Hepatocyte (in vitro differentiated cells): ENCODE measurements around the gene AHCYL2. TPM values are rescaled to one million over a fixed set of nuclear protein-coding genes. Genes with fewer than 3 reads are reported as not detected.

Experiments
- DNase-seq: peaks from one replicate; pipeline ENCODE4 v3.0.0-alpha.2; 2016; ENCODE audit warnings: low spot score
- H2AFZ ChIP-seq: fragments of 200-600 bp; sonication (generic); 2 replicates; pipeline ENCODE4 v1.6.0; 2016; ENCODE audit warnings: antibody characterized with exemption, mild to moderate bottlenecking
- H3K27ac ChIP-seq: fragments of 200-600 bp; sonication (generic); 2 replicates; pipeline ENCODE4 v1.5.1; 2016; ENCODE audit warnings: mild to moderate bottlenecking
- H3K27me3 ChIP-seq: fragments of 200-600 bp; sonication (generic); 2 replicates; pipeline ENCODE4 v1.6.1; 2016
- H3K36me3 ChIP-seq: fragments of 200-600 bp; sonication (generic); replicated peaks from 2 replicates; pipeline ENCODE4 v1.5.1; 2016; ENCODE audit warnings: low read depth; ENCODE audit not compliant: insufficient read depth
- H3K4me1 ChIP-seq: fragments of 200-600 bp; sonication (generic); 2 replicates; pipeline ENCODE4 v1.5.1; 2016; ENCODE audit warnings: mild to moderate bottlenecking, moderate library complexity; ENCODE audit not compliant: insufficient read depth
- H3K4me2 ChIP-seq: fragments of 200-600 bp; sonication (generic); 2 replicates; pipeline ENCODE4 v1.6.0; 2016
- H3K4me3 ChIP-seq: fragments of 200-600 bp; sonication (generic); 2 replicates; pipeline ENCODE4 v1.5.1; 2016; ENCODE audit warnings: mild to moderate bottlenecking
- H3K79me2 ChIP-seq: fragments of 200-600 bp; sonication (generic); 2 replicates; pipeline ENCODE4 v1.6.0; 2017; ENCODE audit warnings: mild to moderate bottlenecking
- H3K9me2 ChIP-seq: fragments of 200-600 bp; sonication (generic); replicated peaks from 2 replicates; pipeline ENCODE4 v1.6.0; 2017; ENCODE audit warnings: mild to moderate bottlenecking; ENCODE audit not compliant: insufficient read depth
- H3K9me3 ChIP-seq: fragments of 200-600 bp; sonication (generic); 2 replicates; pipeline ENCODE4 v1.5.1; 2016; ENCODE audit warnings: low read depth, mild to moderate bottlenecking
- H4K20me1 ChIP-seq: fragments of 200-600 bp; sonication (generic); 2 replicates; pipeline ENCODE4 v1.6.0; 2016; ENCODE audit warnings: mild to moderate bottlenecking; ENCODE audit not compliant: insufficient read depth, poor library complexity, severe bottlenecking
- EZH2 ChIP-seq: fragments of 200-600 bp; sonication (generic); IDR thresholded peaks from 2 replicates; pipeline ENCODE4 v1.6.1; 2016; ENCODE audit warnings: antibody characterized with exemption, mild to moderate bottlenecking, borderline replicate concordance
- EZH2phosphoT487 ChIP-seq: fragments of 200-600 bp; sonication (generic); IDR thresholded peaks from one replicate; pipeline ENCODE4 v1.6.1; 2018; ENCODE audit warnings: antibody characterized with exemption, mild to moderate bottlenecking, low read depth, moderate library complexity; ENCODE audit not compliant: unreplicated experiment, severe bottlenecking
- WGBS: methylation state at CpG from one replicate; pipeline ENCODE4 v1.1.6; 2016; ENCODE audit warnings: low lambda C conversion rate; ENCODE audit errors: missing lambda C conversion rate; 5-methylcytosine and 5-hydroxymethylcytosine counted together
- polyA plus RNA-seq: library from polyadenylated mRNA; unstranded; fragments of >200 nt; fragmentation: Nextera tagmentation; extraction: Ambion mirVana; gene quantifications from 2 replicates; pipeline ENCODE4 v1.2.1, GENCODE V29; 2016
- total RNA-seq: library from RNA; depleted of rRNA; stranded (reverse); fragments of >200 nt; gene quantifications from 2 replicates; pipeline ENCODE4 v1.2.3, GENCODE V29; 2014
- TF ChIP-seq, protein P1 (sequence below): fragments of 200-600 bp; sonication (generic); IDR thresholded peaks from 2 replicates; pipeline ENCODE4 v1.5.1; 2016; ENCODE audit warnings: antibody characterized with exemption, mild to moderate bottlenecking; ENCODE audit not compliant: poor library complexity

AHCYL2 gene
- total and polyA plus RNA-seq, 2 experiments from 2014 or later, result 13.7 to 20.0 TPM

DNA sequence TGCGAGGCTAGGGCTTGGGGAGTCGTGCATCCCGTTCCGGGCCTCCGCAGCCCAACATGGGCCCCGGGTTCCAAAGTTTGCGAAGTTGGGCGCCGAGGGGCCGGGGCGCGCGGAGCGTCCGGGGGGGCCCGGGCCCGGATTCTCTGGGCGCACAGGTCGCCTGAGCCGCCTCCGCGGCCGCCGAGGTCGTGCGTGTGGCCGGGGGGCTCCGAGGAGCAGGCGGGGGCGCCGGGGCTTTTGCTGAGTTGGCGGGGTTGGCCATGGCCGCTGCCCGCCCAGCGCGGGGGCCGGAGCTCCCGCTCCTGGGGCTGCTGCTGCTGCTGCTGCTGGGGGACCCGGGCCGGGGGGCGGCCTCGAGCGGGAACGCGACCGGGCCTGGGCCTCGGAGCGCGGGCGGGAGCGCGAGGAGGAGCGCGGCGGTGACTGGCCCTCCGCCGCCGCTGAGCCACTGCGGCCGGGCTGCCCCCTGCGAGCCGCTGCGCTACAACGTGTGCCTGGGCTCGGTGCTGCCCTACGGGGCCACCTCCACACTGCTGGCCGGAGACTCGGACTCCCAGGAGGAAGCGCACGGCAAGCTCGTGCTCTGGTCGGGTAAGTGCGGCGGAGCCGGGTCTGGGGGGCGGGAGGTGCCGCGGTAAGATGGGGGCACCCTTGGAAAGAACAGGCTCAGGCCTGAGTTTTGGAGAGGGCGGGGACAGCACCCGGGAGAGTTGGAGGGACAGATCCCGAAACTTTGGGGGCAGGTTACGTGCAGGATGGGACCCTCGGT lies 35.8 kb upstream of the AHCYL2 start:
- peak overlapping the region; percentile 97 for H3K4me2 ChIP-seq
- peak; percentile 60 for DNase-seq
- no peaks in the 10 kb centered on the region for H3K36me3 ChIP-seq
- H4K20me1 ChIP-seq, result peaks cover 39% of the 10 kb centered on the region
- H3K9me3 ChIP-seq, result no peaks in the 10 kb centered on the region
- no peaks in the 10 kb centered on the region for H3K9me2 ChIP-seq
- H3K4me1 ChIP-seq, result peaks cover 19% of the 10 kb centered on the region
- peak overlapping the region; percentile 91 for H3K4me3 ChIP-seq
- H2AFZ ChIP-seq, result peak overlapping the region; percentile 75
- no peaks in the 10 kb centered on the region for H3K27me3 ChIP-seq
- H3K27ac ChIP-seq, result peak overlapping the region; percentile 91
- H3K79me2 ChIP-seq, result peaks cover 53% of the 10 kb centered on the region
- WGBS, result 1% methylated on average over 27 of the region's 83 CpGs
- TF ChIP-seq, protein P1, sequence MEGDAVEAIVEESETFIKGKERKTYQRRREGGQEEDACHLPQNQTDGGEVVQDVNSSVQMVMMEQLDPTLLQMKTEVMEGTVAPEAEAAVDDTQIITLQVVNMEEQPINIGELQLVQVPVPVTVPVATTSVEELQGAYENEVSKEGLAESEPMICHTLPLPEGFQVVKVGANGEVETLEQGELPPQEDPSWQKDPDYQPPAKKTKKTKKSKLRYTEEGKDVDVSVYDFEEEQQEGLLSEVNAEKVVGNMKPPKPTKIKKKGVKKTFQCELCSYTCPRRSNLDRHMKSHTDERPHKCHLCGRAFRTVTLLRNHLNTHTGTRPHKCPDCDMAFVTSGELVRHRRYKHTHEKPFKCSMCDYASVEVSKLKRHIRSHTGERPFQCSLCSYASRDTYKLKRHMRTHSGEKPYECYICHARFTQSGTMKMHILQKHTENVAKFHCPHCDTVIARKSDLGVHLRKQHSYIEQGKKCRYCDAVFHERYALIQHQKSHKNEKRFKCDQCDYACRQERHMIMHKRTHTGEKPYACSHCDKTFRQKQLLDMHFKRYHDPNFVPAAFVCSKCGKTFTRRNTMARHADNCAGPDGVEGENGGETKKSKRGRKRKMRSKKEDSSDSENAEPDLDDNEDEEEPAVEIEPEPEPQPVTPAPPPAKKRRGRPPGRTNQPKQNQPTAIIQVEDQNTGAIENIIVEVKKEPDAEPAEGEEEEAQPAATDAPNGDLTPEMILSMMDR, result no peak
- TF ChIP-seq EZH2phosphoT487, result no peak

DNA sequence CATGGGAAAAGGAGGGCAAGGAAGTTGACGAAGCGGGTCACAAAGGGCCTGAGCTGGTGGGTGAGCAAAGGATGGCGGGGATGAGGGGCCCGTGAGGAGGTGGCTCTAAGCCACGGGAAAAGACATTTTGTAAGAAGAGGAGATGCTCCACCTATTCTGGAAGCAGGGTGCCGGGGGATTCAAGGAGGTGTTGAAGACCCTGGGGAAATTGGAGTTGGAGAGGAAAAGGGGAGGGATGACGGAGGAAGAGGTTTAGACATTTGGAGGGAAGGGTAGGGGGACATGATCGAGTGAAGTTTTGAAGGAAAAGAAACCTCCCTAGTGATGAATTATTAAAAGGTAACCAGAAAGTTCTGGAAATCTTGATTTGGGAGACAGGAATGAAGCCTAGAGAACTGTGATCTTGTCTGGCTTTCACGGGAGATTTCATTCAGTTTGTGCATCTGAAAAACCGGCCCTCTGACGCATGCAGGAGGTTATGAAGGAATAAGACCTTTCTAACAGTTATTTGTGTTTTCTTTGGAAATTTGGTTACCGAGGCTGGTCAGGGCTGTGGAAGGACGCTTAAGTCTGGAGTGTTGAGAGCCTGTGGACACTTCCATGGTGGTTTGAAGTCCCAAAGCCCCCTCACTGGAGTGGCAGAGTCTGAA lies 35.0 kb upstream of the AHCYL2 start:
- H3K4me1 ChIP-seq, result peaks cover 19% of the 10 kb centered on the region
- H3K4me2 ChIP-seq, result peak overlapping the region; percentile 97
- H3K36me3 ChIP-seq, result no peaks in the 10 kb centered on the region
- WGBS, result 14% methylated on average over 13 of the region's 13 CpGs
- no peaks in the 10 kb centered on the region for H3K9me3 ChIP-seq
- H4K20me1 ChIP-seq, result peaks cover 40% of the 10 kb centered on the region
- peak overlapping the region; percentile 75 for H2AFZ ChIP-seq
- H3K27me3 ChIP-seq, result no peaks in the 10 kb centered on the region
- H3K4me3 ChIP-seq, result peak overlapping the region; percentile 91
- peak overlapping the region; percentile 91 for H3K27ac ChIP-seq
- peak; percentile 2 for DNase-seq
- H3K9me2 ChIP-seq, result no peaks in the 10 kb centered on the region
- H3K79me2 ChIP-seq, result peaks cover 60% of the 10 kb centered on the region
- TF ChIP-seq, protein P1, result no peak
- TF ChIP-seq EZH2 (no peak), EZH2phosphoT487 (no peak)

GRCh38 chr7:129191272-129191671 lies 33.6 kb upstream of the AHCYL2 start:
- 71% methylated on average over 3 of the region's 3 CpGs for WGBS
- Histone ChIP-seq H3K9me3 (no peaks in the 10 kb centered on the region), H3K79me2 (peaks cover 75% of the 10 kb centered on the region)

More at GRCh38 chr7:129191272-129191671, 33.6 kb upstream of the AHCYL2 start:
- peaks cover 40% of the 10 kb centered on the region for H4K20me1 ChIP-seq
- no peaks in the 10 kb centered on the region for H3K36me3 ChIP-seq
- no peak for TF ChIP-seq EZH2phosphoT487
- TF ChIP-seq EZH2, result no peak
- TF ChIP-seq, protein P1, result no peak
- no peak overlapping the region for H3K4me3 ChIP-seq
- no peaks in the 10 kb centered on the region for H3K9me2 ChIP-seq
- no peaks in the 10 kb centered on the region for H3K27me3 ChIP-seq
- peak; percentile 3 for DNase-seq
- H3K4me1 ChIP-seq, result peaks cover 19% of the 10 kb centered on the region
- H2AFZ ChIP-seq, result no peak overlapping the region
- peak overlapping the region; percentile 97 for H3K4me2 ChIP-seq
- H3K27ac ChIP-seq, result no peak overlapping the region
